Measurements from ENCODE around the gene ADGRL1. TPM values are rescaled to one million over a fixed set of nuclear protein-coding genes. Genes with fewer than 3 reads are reported as not detected.

Gene ADGRL1
- total and polyA plus RNA-seq, 10 of the 15 experiments (the other 5 are each of a cell fraction or from before 2014, with no cell fraction given) = 0.05 to 4.8 (median 0.71) TPM

DNA sequence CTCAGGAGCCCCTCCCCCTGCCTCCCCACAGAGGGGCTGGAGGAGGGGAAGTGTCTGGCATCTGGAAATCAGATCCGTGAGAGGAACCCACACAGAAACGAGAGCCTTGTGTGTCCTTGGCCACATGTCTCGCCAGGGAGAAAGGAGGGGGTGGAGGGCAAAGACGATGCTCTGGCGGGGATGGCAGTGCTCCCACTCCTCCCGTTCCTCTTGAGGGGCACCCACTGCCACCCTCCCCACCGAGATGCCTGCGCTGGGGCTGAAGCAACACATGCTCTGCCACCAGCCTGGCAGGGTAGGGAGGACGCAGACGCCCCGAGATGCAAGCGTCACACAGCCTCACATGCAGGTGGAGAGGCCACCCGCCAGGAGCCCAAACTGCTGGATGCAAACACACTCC, 2.8 kb downstream of the ADGRL1 start:
- FAIRE-seq (no peak), ATAC-seq (no peak), DNase-seq (ENCODE audit: low read depth, low spot score) (no peak)
- in situ Hi-C loops (cut with MboI) = no loop called here
- Histone ChIP-seq H3K4me1 (ENCODE audit: control insufficient read depth, insufficient read depth, low read length) (peaks cover 4% of the 10 kb centered on the region; the same call in 1 of the 2 replicates), H3K27me3 (replicated peaks in 1 of 2; ENCODE audit: control insufficient read depth in 2 of 2, insufficient read depth in 2 of 2, low read length in 1 of 2) (no peaks in the 10 kb centered on the region), H3K36me3 (ENCODE audit: control insufficient read depth in 2 of 2, insufficient read depth in 2 of 2, low read length in 1 of 2) (no peaks in the 10 kb centered on the region), H3K9ac (ENCODE audit: control insufficient read depth, insufficient read depth, low read length) (no peak overlapping the region), H2AFZ (ENCODE audit: control insufficient read depth, low read depth, low read length) (no peak overlapping the region), H3K79me2 (ENCODE audit: control insufficient read depth, insufficient read depth, low read length) (no peaks in the 10 kb centered on the region), H4K20me1 (ENCODE audit: control insufficient read depth, insufficient read depth) (no peaks in the 10 kb centered on the region), H3K4me2 (ENCODE audit: control insufficient read depth, insufficient read depth) (no peak overlapping the region), H3K27ac (ENCODE audit: control insufficient read depth, insufficient read depth) (no peak overlapping the region), H3K9me3 (replicated peaks; ENCODE audit: control insufficient read depth, insufficient read depth, low read length) (no peaks in the 10 kb centered on the region), H3K4me3 (no peak overlapping the region)
- no TSS peak for BruUV-seq (replicated peaks)
- intact Hi-C loops (cut with micrococcal nuclease; ENCODE audit: unreplicated experiment) = loop anchor here (10.0 kb wide), 1 partner anchor 282 kb away; no protein-coding TSS in a partner anchor
- CTCF ChIA-PET = no interaction called here
- POLR2A ChIA-PET = no interaction called here
- SMC1A ChIA-PET (ENCODE audit: uncharacterized antibody, unreplicated experiment) = no interaction called here
- TF ChIP-seq, protein P1, sequence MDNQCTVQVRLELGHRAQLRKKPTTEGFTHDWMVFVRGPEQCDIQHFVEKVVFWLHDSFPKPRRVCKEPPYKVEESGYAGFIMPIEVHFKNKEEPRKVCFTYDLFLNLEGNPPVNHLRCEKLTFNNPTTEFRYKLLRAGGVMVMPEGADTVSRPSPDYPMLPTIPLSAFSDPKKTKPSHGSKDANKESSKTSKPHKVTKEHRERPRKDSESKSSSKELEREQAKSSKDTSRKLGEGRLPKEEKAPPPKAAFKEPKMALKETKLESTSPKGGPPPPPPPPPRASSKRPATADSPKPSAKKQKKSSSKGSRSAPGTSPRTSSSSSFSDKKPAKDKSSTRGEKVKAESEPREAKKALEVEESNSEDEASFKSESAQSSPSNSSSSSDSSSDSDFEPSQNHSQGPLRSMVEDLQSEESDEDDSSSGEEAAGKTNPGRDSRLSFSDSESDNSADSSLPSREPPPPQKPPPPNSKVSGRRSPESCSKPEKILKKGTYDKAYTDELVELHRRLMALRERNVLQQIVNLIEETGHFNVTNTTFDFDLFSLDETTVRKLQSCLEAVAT (IDR thresholded peaks at IDR 0.05) = no peak
- TF ChIP-seq CEBPZ (IDR thresholded peaks at IDR 0.05; ENCODE audit: low read depth, low read length) (no peak), KDM1A (IDR thresholded peaks at IDR 0.05; ENCODE audit: borderline replicate concordance) (no peak), TCF3 (IDR thresholded peaks at IDR 0.05; ENCODE audit: borderline replicate concordance, insufficient read depth, low read depth, low read length) (no peak), CBX5 (IDR thresholded peaks at IDR 0.05; ENCODE audit: low read depth) (no peak), RELA (IDR thresholded peaks at IDR 0.05; ENCODE audit: borderline replicate concordance, partially characterized antibody) (no peak), REST (IDR thresholded peaks at IDR 0.05; ENCODE audit: low read depth, low read length) (no peak), SIX5 (IDR thresholded peaks at IDR 0.05; ENCODE audit: low read depth, low read length, severe bottlenecking) (no peak), EZH2 (IDR thresholded peaks at IDR 0.05; ENCODE audit: borderline replicate concordance, control insufficient read depth, low read depth, low read length) (no peak), CREB1 (IDR thresholded peaks at IDR 0.05; ENCODE audit: low read depth) (no peak), PBX3 (IDR thresholded peaks at IDR 0.05; ENCODE audit: insufficient replicate concordance, low read depth, low read length) (no peak), PML (IDR thresholded peaks at IDR 0.05; ENCODE audit: low read length) (no peak), HDGF (IDR thresholded peaks at IDR 0.05) (no peak), SUPT20H (IDR thresholded peaks at IDR 0.05; ENCODE audit: borderline replicate concordance, control insufficient read depth, low read depth, low read length) (no peak), ZZZ3 (IDR thresholded peaks at IDR 0.05; ENCODE audit: control insufficient read depth, insufficient read length, low read depth) (no peak)
- RAD21 ChIA-PET (ENCODE audit: unreplicated experiment) = no interaction called here
- 3% methylated on average over 12 of the region's 13 CpGs for WGBS (ENCODE audit: insufficient coverage, insufficient replicate concordance, low lambda C conversion rate, missing lambda C conversion rate)

Measured in GM12878 (cell line).